GM12878 (cell line): Measurements from ENCODE around the gene NT5C2. TPM values are rescaled to one million over a fixed set of nuclear protein-coding genes. Genes with fewer than 3 reads are reported as not detected.

ENCODE experiments used
- ATAC-seq: fragments of 200-7000 bp; cut with Tn5 transposase; 3 replicates; pipeline ENCODE4 v1.9.1; 2020; ENCODE audit warnings: mild to moderate bottlenecking, moderate library complexity
- BruUV-seq: library from RNA; stranded (reverse); fragments of 400-500 nt; replicated peaks from 2 replicates; lab custom pipeline; 2021; lab: Mats Ljungman, UMichigan
- CTCF ChIA-PET: fragments of 300-600 bp; sonication (Branson Sonifier 250); formaldehyde crosslinking; extraction: SDS; loops from one replicate; lab custom pipeline; 2021; ENCODE audit warnings: inconsistent platforms; lab: Yijun Ruan, JAX
- POLR2A ChIA-PET: fragments of 350-600 bp; formaldehyde crosslinking; extraction: SDS; loops from one replicate; lab custom pipeline; 2021; ENCODE audit warnings: inconsistent platforms; lab: Charles Lee
- RAD21 ChIA-PET: fragments of 300-600 bp; sonication (Branson Sonifier 250); formaldehyde crosslinking; loops from one replicate; lab custom pipeline; 2023; ENCODE audit warnings: antibody characterized with exemption; ENCODE audit not compliant: unreplicated experiment; lab: Charles Lee
- SMC1A ChIA-PET: fragments of 300-600 bp; sonication (Branson Sonifier 250); formaldehyde crosslinking; loops from one replicate; lab custom pipeline; 2023; ENCODE audit not compliant: unreplicated experiment, uncharacterized antibody; lab: Charles Lee
- DNase-seq: peaks from one replicate; pipeline ENCODE4 v3.0.0-alpha.2; 2011; ENCODE audit warnings: low read depth, low spot score
- FAIRE-seq: peaks from 3 replicates; lab custom pipeline; 2011; peaks lifted over from hg19 to GRCh38; lab: Jason Lieb, UNC
- H2AFZ ChIP-seq: 2 replicates; pipeline ENCODE4 v1.6.0; 2011; ENCODE audit warnings: low read depth, low read length, control low read depth; ENCODE audit not compliant: control insufficient read depth
- H3K27ac ChIP-seq: 2 replicates; pipeline ENCODE4 v1.5.1; 2011; ENCODE audit warnings: control low read depth; ENCODE audit not compliant: control insufficient read depth, insufficient read depth
- H3K27me3 ChIP-seq, 2 experiments: replicated peaks in 1 of 2; 2 replicates each; pipeline versions ENCODE4 v1.6.0 to v1.6.1; 2011; ENCODE audit warnings: low read length in 1 of 2; ENCODE audit not compliant: control insufficient read depth in 2 of 2, insufficient read depth in 2 of 2
- H3K36me3 ChIP-seq, 2 experiments: 2 replicates each; pipeline ENCODE4 v1.5.1; 2011; ENCODE audit warnings: low read length in 1 of 2; ENCODE audit not compliant: control insufficient read depth in 2 of 2, insufficient read depth in 2 of 2
- H3K4me1 ChIP-seq: 2 replicates; pipeline ENCODE4 v1.6.1; 2011; ENCODE audit warnings: mild to moderate bottlenecking, low read length, moderate library complexity, mixed read lengths; ENCODE audit not compliant: control insufficient read depth, insufficient read depth
- H3K4me2 ChIP-seq: 2 replicates; pipeline ENCODE4 v1.6.0; 2011; ENCODE audit warnings: control low read depth; ENCODE audit not compliant: control insufficient read depth, insufficient read depth
- H3K4me3 ChIP-seq: fragments of 200-600 bp; sonication (generic); 2 replicates; pipeline ENCODE4 v1.5.1; 2016
- H3K79me2 ChIP-seq: 2 replicates; pipeline ENCODE4 v1.6.0; 2011; ENCODE audit warnings: low read length; ENCODE audit not compliant: control insufficient read depth, insufficient read depth
- H3K9ac ChIP-seq: 2 replicates; pipeline ENCODE4 v1.8.0; 2011; ENCODE audit warnings: low read length, control low read depth, mixed read lengths; ENCODE audit not compliant: control insufficient read depth, insufficient read depth
- H3K9me3 ChIP-seq: replicated peaks from 3 replicates; pipeline ENCODE4 v1.5.1; 2011; ENCODE audit warnings: mild to moderate bottlenecking, low read length; ENCODE audit not compliant: control insufficient read depth, insufficient read depth
- H4K20me1 ChIP-seq: 2 replicates; pipeline ENCODE4 v1.6.0; 2011; ENCODE audit not compliant: control insufficient read depth, insufficient read depth
- BMI1 ChIP-seq: fragments of 450-650 bp; IDR thresholded peaks from 2 replicates; pipeline ENCODE4 v1.6.1; 2016; ENCODE audit warnings: mild to moderate bottlenecking, moderate library complexity, borderline replicate concordance
- SKIL ChIP-seq: fragments of 450-650 bp; IDR thresholded peaks from 2 replicates; pipeline ENCODE4 v1.6.1; 2017; ENCODE audit warnings: mild to moderate bottlenecking, low read depth, inconsistent platforms; ENCODE audit not compliant: poor library complexity, severe bottlenecking
- WGBS: methylation state at CpG from one replicate; pipeline ENCODE4 v1.1.6; 2016; ENCODE audit warnings: low lambda C conversion rate; ENCODE audit not compliant: insufficient replicate concordance, insufficient coverage; ENCODE audit errors: missing lambda C conversion rate; 5-methylcytosine and 5-hydroxymethylcytosine counted together
- in situ Hi-C: fragments of 300-500 bp; cut with MboI; formaldehyde crosslinking; loops from 9 replicates; pipeline ENCODE4 v1.14.3; 2018; ENCODE audit warnings: mixed read lengths
- intact Hi-C: fragments of 100-400 bp; cut with micrococcal nuclease; formaldehyde crosslinking; loops from one replicate; pipeline ENCODE4 v1.14.2; 2022; ENCODE audit not compliant: unreplicated experiment
- polyA plus RNA-seq, 11 experiments: library from polyadenylated mRNA; depleted of rRNA in 4 of 11; unstranded in 6 of 11; stranded (reverse) in 5 of 11; fragments of >200 nt; fragmentation: Nextera tagmentation in 4 of 11; fragmentation: Illumina TruSeq in 1 of 11; extraction: Ambion mirVana in 4 of 11; extraction: Trizol in 1 of 11; gene quantifications; 1 replicate in 1 of 11; 2 replicates in 10 of 11; pipeline versions ENCODE4 v1.2.1 to v1.2.3, GENCODE V29; 2011 to 2016; ENCODE audit warnings: inconsistent platforms in 2 of 11, missing spikeins in 2 of 11, low read depth in 1 of 11
- total RNA-seq, 4 experiments: library from RNA; depleted of rRNA in 3 of 4; stranded (reverse); fragments of >200 nt in 3 of 4; fragmentation: Illumina TruSeq in 1 of 4; extraction: Trizol in 1 of 4; gene quantifications; 2 replicates each; pipeline versions ENCODE4 v1.2.1 to v1.2.3, GENCODE V29; 2013 to 2021

The NT5C2 gene
- total and polyA plus RNA-seq, 10 of the 15 experiments (the other 5 are each of a cell fraction or from before 2014, with no cell fraction given), result 15.8 to 70.1 (median 56.0) TPM

- TF ChIP-seq BMI1, result no peak
- TF ChIP-seq, all 136 proteins: peak for 0
Observed at GRCh38 chr10:103079946-103080345, 113.1 kb downstream of the NT5C2 start (continued).

GRCh38 chr10:103079100-103079499 is 114.0 kb downstream of the NT5C2 start:
- CTCF ChIA-PET, result interaction anchor here (0.7 to 1.1 kb wide), 5 partner anchors 9 to 255 kb away, joined by 3 to 5 read pairs (median 4); partner anchors contain the start of gene CNNM2
- Histone ChIP-seq H3K4me1 (no peaks in the 10 kb centered on the region), H3K9me3 (no peaks in the 10 kb centered on the region), H3K36me3 (no peaks in the 10 kb centered on the region), H3K4me2 (no peak overlapping the region), H3K4me3 (no peak overlapping the region), H2AFZ (no peak overlapping the region), H3K9ac (no peak overlapping the region), H4K20me1 (no peaks in the 10 kb centered on the region), H3K79me2 (no peaks in the 10 kb centered on the region), H3K27me3 (no peaks in the 10 kb centered on the region), H3K27ac (no peak overlapping the region)
- no TSS peak for BruUV-seq
- intact Hi-C loops, result no loop called here
- in situ Hi-C loops, result loop anchor here (10.0 kb wide), 1 partner anchor 166 kb away; the partner anchor contains the start of gene RPEL1
- POLR2A ChIA-PET, result no interaction called here
- RAD21 ChIA-PET, result no interaction called here
- TF ChIP-seq SKIL, result no peak
- DNase-seq (no peak), ATAC-seq (no peak), FAIRE-seq (no peak)
- 95% methylated on average over 7 of the region's 7 CpGs for WGBS
- SMC1A ChIA-PET, result interaction anchor here (1.4 kb wide), 1 partner anchor 24 kb away, joined by 3 read pairs; no protein-coding TSS in a partner anchor
